HS-27A (cell line): Measurements from ENCODE around the gene MORN1.

Experiments
- DNase-seq: peaks from one replicate; pipeline ENCODE4 v3.0.0-alpha.2; 2012; ENCODE audit warnings: low read depth, missing footprints

The MORN1 gene

DNA sequence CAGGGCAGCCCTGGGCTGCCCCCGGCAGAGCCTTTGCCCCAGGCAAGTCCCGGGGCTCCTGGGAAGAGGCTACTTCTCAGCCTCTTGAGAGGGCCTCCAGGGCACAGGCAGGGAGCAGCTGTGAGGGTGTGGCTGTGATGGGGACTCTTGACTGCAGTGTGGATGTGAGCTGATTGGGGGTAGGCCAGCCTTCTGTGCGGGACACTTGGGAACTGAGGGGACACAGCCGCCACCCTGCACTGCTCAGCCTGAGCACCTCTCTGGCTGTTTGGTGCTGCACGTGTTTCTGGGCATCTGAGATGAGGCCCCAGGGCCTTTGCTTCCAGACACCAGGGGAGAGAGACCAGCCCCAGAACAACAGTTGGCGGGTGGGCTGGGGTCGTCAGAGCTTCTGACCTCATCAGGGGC is 101.2 kb downstream of the MORN1 start:
- no peak for DNase-seq

- DNase-seq = no peak
Observed at GRCh38 chr1:2289607-2290006, 101.7 kb downstream of the MORN1 start.

GRCh38 chr1:2288816-2289536 is 102.4 kb downstream of the MORN1 start:
- DNase-seq = no peak

DNA sequence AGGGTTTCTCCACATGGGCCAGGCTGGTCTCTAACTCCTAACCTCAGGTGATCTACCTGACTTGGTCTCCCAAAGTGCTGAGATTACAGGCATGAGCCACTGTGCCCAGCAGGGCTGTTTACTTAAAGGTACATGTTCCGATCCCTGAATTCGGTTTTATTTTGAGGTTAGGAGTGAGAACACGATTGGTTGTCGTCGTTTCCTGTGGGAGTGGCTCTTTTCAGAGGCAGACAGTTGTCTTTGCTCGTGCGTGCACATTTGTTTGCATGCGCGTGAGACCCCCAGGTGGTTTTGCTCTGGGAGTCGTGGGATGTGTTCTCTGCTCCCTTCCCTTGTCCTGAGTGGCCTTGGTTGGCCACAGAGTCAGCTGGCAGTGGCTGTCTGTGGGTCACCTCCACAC is 103.0 kb downstream of the MORN1 start:
- DNase-seq = no peak

- DNase-seq = no peak
Observed at GRCh38 chr1:2287649-2288048, 103.7 kb downstream of the MORN1 start.

- DNase-seq = no peak
Observed at GRCh38 chr1:2286923-2287322, 104.4 kb downstream of the MORN1 start.

- DNase-seq = no peak
Observed at GRCh38 chr1:2284932-2285331, 106.4 kb downstream of the MORN1 start.

- no peak for DNase-seq
Observed at GRCh38 chr1:2283991-2284895, 107.1 kb downstream of the MORN1 start.

- DNase-seq = no peak
Observed at GRCh38 chr1:2283371-2283990, 107.9 kb downstream of the MORN1 start.

DNA sequence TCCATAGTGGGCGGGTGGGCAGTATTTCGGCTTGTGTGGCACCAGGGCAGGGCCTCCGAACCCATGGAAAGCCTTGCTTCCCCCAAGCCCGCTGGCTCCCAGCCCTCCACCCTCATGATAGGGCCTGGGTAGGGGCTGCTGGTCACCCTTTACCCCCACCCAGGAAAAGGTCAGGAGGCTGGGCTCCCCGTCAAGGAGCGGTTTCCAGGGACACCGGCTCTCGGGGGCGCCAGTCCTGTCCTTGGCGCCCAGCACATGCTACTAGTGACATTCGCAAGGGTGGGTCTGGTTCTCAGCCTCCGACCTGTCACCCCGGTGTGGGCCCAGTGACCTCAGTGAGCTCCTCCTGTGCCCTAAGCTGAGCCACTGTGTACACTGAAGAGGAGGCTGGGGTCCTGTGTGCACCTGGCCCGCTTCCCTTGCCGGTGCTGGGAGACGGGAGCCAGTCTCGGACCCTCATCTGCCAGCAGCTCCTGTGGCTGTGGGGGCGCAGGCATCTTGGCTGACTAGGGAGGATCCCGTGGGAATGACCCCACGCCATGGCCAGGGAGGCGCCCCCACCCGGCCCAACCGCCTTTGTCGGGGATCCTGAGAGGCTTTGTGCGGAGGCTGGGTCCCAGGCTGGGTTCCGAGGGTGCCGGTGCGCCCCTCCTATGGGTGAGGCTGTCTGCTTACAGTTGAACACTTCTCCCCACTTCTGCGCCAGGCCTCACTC is 108.6 kb downstream of the MORN1 start:
- DNase-seq = no peak

GRCh38 chr1:2279817-2280216 is 111.5 kb downstream of the MORN1 start:
- no peak for DNase-seq

GRCh38 chr1:2279210-2279639 is 112.1 kb downstream of the MORN1 start:
- DNase-seq = no peak

- DNase-seq = no peak
Observed at GRCh38 chr1:2278591-2279209, 112.7 kb downstream of the MORN1 start.

GRCh38 chr1:2277741-2278488 is 113.4 kb downstream of the MORN1 start:
- no peak for DNase-seq

GRCh38 chr1:2276803-2277580 is 114.4 kb downstream of the MORN1 start:
- no peak for DNase-seq

DNA sequence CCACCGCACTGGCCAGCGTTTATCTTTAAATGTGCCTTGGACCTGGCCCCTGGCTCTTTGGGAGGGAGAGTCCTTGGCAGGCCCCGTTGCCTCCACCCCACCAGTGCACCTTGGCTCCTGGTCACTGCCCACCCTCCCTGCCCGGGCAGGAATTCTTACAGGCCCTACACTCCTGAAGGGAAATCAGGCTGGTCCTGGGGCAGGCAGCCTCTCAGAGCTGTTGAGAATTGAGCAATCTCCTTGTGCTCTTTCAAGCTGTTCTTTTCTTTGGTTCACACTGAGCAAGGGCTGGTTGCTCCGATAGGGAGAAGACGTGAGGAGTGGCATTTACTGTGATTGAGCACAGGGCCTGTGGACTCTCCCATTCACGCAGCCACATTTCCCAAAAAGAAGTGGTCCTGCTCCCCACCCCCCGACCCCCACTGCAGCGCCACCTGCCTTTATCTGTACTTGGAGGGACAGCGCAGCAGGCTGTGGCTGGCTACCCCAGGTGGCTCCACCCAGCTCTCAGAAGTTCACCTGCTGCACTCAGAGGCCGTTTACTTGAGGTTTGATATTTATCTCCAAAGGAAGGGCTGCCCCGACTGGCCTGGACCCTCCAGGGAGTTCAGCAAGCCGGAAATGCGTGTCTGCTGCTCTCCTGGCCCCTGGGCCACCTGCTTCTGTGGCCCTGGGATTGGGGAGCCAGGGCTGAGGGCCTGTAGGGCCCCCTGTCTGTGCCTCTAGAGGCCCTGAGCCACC is 115.4 kb downstream of the MORN1 start:
- no peak for DNase-seq

GRCh38 chr1:2274929-2275475 is 116.4 kb downstream of the MORN1 start:
- no peak for DNase-seq

- DNase-seq = no peak
Observed at GRCh38 chr1:2274231-2274928, 117.0 kb downstream of the MORN1 start.
